ENCODE results near the gene CACNG5.

The CACNG5 gene

GRCh38 chr17:66923886-66924285, 89.0 kb downstream of the CACNG5 start:
- no peak for TF ChIP-seq CTCF (conservative IDR thresholded peaks at IDR 0.05; ENCODE audit: low read depth, low read length)
- no peak for DNase-seq (ENCODE audit: low read depth)
- no peak overlapping the region for H3K4me3 ChIP-seq (ENCODE audit: low read depth, low read length)

DNA sequence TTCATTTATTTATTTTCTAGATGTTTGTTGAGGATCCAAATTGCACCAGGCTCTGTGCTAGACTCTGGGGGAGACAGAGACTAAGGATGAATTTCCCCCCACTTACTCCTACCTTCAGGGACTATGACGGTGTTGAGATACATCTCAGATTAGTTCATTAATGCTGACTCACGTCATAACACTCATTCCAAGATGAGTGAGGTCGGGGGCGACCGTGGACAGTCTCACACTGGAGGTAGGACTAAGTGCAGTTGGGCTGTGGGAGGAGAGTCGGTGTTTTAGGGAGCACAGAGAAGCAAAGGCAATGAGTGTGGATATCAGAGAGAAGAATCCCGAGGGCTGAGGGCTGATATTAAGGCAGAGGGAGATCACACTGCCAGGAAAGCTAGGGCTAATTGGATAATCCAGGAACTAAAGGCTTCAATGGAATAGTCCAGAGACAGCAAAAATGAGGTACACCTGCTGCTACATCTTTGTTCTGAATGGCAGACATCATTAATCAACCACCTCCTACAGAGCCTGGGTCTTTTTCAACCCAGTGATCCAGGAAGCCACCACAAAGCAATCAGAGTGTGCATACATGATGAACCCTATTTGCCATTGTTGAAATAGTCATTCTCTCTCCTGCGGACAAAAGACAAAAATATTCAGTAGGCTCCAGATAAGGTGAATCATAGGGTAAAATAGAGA, 91.0 kb downstream of the CACNG5 start:
- DNase-seq (ENCODE audit: low read depth) = no peak
- no peak for TF ChIP-seq CTCF (conservative IDR thresholded peaks at IDR 0.05; ENCODE audit: low read depth, low read length)
- no peak overlapping the region for H3K4me3 ChIP-seq (ENCODE audit: low read depth, low read length)

DNA sequence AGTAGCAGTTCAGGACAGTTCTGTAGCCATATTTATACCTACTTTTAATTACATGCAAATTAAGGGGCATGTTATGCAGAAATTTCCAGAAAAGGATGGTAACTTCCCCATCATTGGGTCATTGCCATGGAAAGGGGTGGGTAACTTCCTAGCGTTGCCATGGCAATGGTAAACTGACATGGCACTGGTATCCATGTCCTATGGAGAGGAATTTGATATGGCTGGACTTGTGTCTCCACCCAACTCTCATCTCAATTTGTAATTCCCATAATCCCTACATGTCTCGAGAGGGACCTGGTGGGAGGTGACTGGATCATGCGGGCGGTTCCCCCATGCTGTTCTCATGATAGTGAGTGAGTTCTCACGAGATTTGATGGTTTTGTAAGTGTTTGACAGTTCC, 94.0 kb downstream of the CACNG5 start:
- H3K4me3 ChIP-seq (ENCODE audit: low read depth, low read length) = no peak overlapping the region
- TF ChIP-seq CTCF (conservative IDR thresholded peaks at IDR 0.05; ENCODE audit: low read depth, low read length) = no peak
- no peak for DNase-seq (ENCODE audit: low read depth)

DNA sequence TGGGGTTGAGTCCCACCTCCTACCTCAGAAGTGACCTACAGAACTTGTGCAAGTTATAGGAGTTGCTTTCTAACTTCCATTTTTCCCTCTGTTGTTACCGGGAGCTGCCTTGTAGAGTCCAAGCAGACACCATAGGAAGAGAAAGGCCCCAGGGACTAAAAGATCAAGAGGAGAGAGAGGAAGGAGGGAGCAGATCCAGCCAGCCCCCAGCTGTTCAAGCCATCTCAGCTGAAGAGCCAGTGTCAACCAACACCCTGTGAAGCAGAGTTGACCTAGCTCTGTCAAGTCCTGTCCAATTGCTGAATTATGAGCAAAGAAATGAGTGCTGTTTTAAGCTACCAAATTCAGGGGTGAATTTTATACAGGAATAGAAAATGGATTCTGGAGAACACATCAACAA, 94.7 kb downstream of the CACNG5 start:
- no peak for DNase-seq (ENCODE audit: low read depth)
- no peak for TF ChIP-seq CTCF (conservative IDR thresholded peaks at IDR 0.05; ENCODE audit: low read depth, low read length)
- no peak overlapping the region for H3K4me3 ChIP-seq (ENCODE audit: low read depth, low read length)

DNA sequence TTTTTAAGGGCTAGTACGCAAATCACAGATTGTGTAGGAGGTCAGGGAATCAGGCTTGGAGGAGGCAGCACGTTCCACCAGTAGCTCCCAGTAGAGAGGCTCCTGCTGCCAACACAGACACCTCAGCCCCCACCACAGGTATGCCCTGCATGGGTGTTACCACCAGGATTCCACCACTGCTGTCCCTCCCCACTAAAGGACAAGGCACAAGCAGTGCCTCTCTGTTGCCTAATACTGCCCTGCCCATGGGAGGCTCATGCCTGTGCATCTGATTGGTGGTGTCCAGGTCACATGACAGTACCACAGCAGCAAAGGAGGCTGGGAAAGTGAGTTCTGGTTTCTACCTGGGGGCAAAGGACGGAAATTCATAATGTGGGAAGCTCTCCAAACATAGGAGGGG, 96.0 kb downstream of the CACNG5 start:
- no peak overlapping the region for H3K4me3 ChIP-seq (ENCODE audit: low read depth, low read length)
- no peak for TF ChIP-seq CTCF (conservative IDR thresholded peaks at IDR 0.05; ENCODE audit: low read depth, low read length)
- peak; percentile 12 for DNase-seq (ENCODE audit: low read depth)

GRCh38 chr17:66932311-66932710, 97.4 kb downstream of the CACNG5 start:
- no peak for DNase-seq (ENCODE audit: low read depth)
- no peak overlapping the region for H3K4me3 ChIP-seq (ENCODE audit: low read depth, low read length)
- no peak for TF ChIP-seq CTCF (conservative IDR thresholded peaks at IDR 0.05; ENCODE audit: low read depth, low read length)

GRCh38 chr17:66934040-66934439, 99.1 kb downstream of the CACNG5 start:
- DNase-seq (ENCODE audit: low read depth) = no peak
- TF ChIP-seq CTCF (conservative IDR thresholded peaks at IDR 0.05; ENCODE audit: low read depth, low read length) = no peak
- H3K4me3 ChIP-seq (ENCODE audit: low read depth, low read length) = no peak overlapping the region
